SIG-M5 treated with dmso at 0.1 percent for 504 hours (cell line): ENCODE data around the gene SFTA2.
"Not testable (repeated sequence)": the region's sequence is repeated elsewhere in the genome, so short reads cannot be mapped to it uniquely, and the experiment has no call there.

ENCODE experiments used
- DNase-seq: peaks from one replicate; lab custom pipeline; 2025; ENCODE audit not compliant: unreplicated experiment; lab: John Stamatoyannopoulos, UW

SFTA2 gene

DNA sequence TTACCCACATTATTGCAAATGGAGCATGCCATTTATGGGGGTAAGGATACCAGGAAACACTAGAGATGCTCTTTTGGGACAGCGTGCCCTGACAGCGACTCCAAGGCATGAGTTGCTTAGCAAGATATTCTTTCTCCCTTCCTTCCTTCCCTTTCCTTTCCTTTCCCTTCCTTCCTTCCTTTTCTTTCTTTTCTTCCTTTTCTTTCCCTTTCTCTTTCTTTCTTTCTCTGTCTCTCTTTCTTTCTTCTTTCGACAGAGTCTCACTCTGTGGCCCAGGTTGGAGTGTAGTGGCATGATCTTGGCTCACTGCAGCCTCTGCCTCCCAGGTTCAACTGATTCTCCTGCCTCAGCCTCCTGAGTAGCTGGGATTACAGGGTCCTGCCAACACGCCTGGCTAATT, 12.1 kb upstream of the SFTA2 start:
- no peak for DNase-seq

DNA sequence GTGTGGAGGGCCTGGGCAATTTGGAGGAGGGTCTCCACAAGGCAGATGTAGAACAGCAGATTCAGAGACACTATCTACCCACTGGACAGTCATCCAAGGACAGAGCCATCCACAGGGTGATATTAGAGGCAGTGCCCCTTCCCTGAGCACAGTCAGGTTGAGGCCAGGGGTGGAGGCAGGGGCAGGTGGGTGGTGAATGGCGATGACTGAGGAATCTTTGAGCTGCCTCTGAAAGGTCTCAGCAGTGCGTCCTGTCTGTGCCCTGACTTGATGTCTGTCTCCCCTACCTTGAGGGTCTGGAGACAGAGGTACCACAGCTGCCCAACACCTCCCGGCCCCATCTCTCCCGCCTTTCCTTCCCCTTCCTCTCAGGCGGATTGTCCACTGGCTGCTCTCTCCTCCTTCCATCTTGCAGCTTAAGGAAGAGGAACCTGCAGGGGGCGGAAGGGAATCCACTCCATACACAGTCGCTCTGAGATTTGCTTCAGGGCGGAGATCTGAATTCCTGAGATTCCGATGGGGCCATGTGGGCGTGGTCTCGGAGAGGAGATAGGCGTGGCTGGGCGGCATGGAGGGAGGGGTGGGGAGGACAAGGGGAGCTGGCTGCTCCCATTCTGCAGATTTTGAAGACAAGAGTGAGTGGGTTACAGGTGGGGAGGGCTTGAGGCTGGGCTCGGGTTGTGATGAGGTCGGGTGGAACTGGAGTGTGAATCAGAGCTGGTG, 10.5 kb upstream of the SFTA2 start:
- DNase-seq, result peak; percentile 16

DNA sequence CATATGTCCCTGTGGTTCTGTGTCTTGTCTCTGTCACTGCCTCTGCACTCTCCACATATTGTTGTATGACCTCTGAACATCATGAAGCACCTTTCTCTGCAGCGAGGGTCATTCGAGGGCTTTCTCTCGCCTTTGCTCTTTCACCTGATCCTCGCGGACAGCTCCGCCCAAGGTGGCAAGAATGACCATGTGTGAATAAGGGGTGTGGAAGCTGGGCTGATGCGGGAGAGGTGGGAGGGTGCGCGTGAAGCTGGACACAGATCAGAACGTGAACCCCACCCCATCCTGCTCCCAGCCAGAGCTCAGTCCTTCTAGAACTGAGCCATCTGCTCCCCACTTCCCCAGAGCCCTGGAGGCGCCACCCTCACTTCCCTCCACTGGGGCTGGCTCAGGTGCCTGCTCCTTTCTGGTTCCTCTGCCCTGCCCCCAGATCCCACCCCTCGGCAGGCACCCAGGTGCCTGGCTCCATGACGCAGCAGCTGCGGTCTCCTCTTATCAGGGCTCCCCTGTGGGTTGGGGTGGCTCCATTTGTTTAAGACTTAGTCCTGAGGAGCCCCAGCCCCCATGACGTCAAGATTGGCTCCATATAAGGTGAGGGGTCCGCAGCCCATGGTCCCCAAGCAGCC, 8.5 kb upstream of the SFTA2 start, which contains the start of gene MUCL3:
MUCL3 (plus strand) TSS at position 613 of the 626 bp plus-strand sequence. CDS start 27 bp downstream, outside the sequence.
- DNase-seq, result no peak

DNA sequence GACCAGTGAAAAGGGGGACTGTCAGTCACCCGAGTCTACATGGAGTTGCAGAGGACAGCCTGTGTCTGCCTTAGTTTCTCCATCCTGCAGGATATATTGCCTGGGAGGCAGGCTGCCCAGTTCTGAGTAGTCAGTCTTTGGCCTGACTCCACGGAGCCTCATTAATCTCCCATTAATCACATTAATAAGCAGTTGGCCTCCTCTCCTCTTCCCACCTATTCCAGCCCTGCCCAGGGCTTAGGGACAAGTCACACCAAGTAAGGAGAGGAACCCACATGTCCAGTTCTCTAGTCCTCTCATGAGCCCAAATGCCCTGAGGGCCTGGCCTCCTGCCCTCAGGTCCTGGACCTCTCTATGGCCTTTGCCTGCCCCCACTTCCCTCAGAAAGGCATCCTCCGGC, 7.5 kb upstream of the SFTA2 start:
- DNase-seq, result no peak

DNA sequence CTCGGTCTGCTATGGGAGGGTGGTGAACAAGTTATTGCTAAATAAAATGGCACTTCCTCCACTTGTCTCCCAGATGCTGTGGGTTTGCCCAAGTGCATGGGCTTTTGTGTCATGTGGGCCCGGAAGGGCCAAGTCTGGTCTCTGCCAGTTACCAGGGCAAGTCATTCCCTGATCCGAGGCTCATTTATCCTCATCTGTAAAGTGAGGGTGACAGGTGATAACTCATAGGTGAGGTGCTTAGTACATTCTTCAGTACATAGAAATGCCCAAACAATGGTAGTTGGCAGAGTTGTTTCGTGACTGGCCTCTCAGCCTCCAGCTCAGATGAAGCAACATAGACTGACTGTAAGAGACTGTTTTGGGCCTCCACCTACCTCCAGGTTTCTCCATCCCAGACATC, 6.8 kb upstream of the SFTA2 start:
- DNase-seq, result no peak

DNA sequence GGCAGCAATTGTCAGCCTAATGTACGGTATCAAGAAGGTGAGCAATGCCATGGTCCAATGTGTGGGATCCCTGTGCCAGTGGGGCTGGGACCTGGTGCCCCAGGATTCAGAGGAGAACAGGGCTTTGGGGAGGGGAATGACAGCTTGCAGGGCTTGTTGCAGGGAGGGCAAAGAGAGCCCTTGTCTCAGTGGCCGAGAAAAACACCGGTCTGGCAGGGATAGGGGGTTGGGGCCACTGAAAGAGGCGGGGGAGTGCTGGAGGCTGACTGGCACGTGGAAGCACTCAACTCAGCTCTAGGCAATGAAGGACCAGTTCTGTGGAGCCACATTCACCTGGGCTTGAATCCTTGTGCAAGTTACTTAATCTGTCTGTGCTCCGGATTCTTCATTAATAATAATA, 5.3 kb upstream of the SFTA2 start:
- no peak for DNase-seq

DNA sequence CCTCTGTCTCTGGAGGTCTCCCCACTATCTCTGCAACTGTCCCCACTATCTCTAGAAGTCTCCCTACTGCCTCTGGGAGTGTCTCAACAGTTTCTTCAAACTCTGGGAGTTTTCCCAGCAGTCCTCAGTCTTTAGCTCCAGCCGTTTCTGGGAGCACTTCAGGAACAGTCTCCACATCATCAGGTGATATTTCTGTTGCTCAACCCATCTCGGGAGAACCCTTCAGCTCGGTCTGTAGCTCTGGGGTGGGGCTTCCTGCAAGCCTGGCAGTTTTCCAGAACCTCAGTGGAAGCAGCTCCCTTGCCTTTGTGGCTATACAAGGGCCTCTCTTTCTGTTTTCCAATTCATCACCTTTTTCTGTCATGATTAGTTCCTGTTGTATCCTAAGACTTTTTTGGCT, 3.0 kb upstream of the SFTA2 start:
- DNase-seq, result no peak

DNA sequence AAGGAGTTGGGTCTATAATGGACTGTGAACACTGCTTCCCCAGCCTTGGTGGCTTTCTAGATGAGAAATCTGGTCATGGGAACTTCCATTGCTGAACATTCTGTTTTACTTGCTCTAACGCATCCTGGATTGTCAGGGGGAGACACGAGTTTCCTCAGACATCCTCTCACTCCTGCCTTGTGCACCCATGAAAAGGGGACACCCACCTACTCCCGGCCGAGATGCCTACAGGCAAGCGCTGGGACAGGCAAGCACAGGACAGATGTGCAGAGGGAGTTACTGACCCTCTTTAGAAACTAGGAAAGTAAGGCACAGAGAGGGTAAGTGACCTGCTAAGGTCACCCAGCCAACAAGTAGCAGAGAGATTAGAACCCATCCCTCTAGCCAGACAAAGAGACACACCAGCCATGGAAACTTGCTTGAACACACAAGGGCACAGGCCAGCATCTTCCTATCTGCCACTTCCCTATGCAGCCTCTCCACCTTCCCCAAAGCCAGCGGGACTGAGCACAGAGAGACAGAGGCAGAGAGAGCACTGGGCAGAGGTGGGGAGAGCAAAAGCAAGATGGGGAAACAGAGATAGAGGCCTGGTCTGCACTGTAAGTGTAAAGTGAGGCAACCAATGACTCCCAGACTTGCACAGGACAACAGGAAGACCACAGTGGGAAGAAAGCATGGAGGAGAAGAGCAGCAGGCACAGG, 845 bp upstream of the SFTA2 start:
- DNase-seq, result no peak

DNA sequence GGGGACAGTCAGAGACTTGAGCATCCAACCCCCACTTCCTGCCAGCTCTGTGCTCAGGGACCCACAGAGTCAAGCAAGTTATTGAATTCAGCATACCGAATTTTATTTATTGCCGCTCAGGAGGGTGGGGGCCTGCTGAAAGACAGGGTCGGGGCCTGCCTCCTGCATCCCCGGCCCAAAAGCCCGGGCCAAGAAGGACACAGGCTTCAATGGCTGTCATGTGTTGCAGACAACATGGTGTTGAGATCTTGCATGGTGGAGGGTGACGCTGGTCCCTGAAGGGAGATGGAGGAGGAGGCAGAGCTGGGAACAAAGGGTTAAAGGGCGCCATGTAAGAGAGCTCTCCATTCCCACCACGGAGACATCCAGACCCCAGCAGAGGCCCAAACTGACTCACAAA, 698 bp downstream of the SFTA2 start:
- DNase-seq, result no peak

DNA sequence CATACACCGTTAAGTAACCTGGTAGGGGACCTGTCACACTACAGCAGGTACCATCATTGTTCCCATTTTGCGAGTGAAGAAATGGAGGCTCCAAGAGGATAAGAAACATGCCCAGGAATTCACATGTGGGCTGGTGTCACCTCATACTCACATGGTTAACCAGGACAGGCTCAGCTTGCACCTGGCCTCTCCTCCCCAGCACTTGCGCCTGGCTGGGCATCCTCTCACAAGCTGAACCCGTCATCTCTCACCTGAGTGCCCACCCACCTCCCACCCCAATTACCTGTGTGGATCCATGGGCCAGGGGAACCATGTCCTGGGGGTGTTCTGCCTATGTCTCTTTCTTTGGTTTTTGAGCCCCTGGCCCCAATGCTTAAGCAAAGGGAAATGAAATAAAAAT, 1.5 kb downstream of the SFTA2 start:
- no peak for DNase-seq

DNA sequence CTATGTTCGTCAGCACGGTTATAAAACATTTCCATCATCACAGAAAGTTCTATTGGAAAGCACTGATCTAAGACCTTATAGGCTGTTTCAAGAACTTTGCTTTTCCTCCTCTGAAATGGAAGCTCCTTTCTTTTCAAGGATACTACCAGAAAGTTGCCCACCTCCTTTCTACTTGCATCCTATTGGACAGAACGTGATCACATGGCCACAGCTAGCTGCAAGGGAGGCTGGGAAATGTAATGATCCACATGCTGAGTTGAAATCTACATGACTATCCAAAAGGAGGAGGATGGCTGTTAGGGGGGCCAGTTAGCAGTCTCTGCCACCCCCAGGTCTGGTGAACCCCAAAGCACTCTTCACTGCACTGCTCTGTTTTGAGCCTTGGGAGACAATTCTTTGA, 3.3 kb downstream of the SFTA2 start:
- DNase-seq, result no peak

DNA sequence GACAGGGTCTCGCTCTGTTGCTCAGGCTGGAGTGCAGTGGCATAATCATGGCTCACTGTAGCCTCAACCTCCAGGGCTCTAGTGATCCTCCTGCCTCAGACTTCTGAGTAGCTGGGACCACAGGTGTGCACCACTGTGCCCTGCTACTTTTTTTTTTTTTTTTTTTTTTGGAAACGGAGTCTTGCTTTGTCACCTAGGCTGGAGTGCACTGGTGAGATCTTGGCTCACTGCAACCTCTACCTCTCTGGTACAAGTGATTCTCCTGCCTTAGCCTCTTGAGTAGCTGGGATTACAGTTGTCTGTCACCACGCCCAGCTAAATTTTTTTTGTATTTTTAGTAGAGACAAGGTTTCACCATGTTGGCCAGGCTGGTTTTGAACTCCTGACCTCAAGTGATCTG, 4.9 kb downstream of the SFTA2 start:
- DNase-seq, result not testable (repeated sequence)

DNA sequence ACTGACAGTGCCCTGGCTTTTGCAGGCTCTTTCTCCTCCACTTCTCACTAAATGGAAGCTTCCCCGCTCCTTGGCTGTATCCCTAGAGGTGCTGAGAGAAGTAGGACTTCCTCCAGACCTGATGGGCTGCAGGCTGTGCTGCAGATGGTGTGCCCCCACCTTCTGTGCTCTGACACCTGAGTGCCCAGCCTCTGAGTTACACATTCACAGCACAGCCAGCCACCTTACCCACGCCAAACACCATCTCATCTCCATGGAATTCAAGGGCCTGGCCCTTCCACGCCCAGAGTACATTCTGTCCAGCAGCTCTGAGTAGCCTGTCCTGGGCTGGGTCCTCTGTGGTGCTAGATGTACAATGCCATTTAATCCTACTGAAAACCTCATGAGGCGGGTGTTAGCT, 5.3 kb downstream of the SFTA2 start:
- DNase-seq, result no peak

DNA sequence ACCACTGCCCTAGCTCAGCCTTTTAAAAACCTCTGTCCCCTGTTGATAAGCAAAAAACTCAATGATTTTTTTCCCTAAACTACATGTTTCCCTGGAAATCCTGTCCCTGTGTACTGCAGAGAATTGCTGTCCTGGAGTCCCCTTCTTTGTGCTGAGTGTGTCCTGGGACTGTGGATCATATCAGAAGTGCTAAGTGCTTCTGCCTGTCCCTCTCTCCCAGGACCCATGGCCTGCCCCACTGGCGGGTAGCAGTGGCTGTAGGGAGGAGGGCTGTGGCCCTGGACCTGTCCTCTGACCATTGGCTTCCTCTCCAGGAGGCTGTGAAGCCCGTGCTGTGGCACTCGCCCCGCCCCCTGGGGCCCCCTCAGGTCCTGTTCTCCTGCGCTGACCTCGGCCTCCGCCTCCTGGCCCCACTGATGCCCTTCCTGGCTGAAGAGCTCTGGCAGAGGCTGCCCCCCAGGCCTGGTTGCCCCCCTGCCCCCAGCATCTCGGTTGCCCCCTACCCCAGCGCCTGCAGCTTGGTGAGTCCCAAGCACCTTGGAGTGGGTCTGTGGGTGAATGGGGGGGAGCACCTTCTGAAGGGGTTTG, 7.8 kb downstream of the SFTA2 start:
- DNase-seq, result not testable (repeated sequence)

DNA sequence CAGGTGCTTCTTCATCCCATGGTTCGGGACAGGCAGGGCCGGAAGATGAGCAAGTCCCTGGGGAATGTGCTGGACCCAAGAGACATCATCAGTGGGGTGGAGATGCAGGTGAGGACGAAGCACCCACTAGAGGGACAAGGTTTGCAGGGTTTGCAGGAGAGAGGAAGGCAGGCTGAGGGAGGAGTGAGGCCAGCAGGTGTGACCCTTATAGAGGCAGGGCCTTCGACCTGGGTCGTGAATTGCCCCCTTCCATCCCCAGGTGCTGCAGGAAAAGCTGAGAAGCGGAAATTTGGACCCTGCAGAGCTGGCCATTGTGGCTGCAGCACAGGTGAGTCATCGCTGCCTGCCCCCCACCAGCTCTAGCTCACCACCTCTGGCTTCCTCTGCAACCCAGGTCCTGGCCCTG, 9.5 kb downstream of the SFTA2 start:
- DNase-seq, result no peak

DNA sequence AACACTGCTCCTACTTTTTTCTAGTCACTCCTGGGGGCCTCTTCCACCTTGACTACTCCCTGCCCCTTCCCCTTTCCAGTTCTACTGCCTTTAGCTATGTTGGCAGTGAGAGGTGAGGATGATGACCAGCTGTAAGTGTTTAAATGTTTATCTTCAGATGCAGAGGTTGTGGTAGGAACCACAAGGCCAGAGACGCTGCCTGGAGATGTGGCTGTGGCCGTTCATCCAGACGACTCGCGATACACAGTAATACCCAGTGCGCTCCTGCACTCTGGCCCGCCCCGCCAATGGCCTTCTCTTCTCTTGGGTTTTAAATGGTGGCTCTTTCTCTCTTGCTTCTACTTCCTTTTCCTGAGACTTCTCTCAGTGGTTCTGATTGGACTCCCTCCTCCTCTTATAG, 13.3 kb downstream of the SFTA2 start:
- no peak for DNase-seq

DNA sequence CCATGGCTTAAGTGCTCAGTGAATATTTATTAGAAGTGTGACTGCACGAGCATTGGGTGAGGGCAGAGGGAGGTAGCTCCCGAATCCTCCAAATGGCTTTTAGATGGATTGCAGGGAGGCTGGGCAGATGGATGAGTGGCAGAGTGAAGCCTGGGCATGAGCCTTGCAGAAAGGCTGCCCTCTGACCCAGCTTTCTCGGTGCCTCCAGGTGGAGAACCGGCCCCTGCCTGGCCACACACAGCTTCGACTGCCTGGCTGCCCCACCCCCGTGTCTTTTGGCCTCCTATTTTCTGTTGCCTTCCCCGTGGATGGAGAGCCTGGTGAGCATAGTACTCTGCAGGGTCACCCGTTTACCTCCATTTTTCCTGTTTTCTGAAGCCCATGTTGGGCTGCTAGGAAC, 14.5 kb downstream of the SFTA2 start:
- DNase-seq, result no peak

DNA sequence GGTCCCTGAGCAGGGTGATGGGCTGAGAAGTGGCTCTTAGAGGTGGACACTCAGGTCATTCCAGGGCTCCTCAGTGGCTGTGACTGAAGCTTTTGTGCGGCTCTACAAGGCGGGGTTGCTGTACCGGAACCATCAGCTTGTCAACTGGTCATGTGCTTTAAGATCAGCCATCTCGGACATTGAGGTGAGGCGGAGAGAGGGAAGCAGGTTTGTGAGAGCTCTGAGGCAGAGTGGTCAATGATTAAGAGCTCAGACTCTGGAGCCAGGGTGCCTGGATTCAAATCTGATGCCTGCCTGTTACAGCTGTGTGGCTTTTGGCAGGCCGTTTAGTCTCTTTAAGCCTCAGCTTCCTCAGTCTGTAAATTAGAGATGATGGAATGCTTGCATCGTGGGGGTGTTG, 14.9 kb downstream of the SFTA2 start:
- no peak for DNase-seq

DNA sequence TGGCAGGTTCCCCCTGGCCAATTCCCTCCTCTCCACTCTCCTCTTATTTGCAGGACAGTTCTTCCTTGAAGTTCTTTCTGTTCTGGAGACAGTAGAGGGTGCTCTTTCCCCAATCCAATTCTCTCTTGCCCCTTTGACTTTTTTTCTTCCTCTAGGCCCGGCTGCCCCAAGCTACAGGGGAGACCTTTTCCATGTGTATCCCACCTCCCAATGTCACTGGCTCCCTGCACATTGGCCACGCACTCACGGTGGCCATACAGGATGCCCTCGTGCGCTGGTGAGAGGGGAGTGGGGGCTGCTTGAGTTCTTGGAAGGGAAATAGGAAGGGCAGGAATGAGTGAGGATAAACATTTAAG, 16.4 kb downstream of the SFTA2 start:
- peak; percentile 54 for DNase-seq

DNA sequence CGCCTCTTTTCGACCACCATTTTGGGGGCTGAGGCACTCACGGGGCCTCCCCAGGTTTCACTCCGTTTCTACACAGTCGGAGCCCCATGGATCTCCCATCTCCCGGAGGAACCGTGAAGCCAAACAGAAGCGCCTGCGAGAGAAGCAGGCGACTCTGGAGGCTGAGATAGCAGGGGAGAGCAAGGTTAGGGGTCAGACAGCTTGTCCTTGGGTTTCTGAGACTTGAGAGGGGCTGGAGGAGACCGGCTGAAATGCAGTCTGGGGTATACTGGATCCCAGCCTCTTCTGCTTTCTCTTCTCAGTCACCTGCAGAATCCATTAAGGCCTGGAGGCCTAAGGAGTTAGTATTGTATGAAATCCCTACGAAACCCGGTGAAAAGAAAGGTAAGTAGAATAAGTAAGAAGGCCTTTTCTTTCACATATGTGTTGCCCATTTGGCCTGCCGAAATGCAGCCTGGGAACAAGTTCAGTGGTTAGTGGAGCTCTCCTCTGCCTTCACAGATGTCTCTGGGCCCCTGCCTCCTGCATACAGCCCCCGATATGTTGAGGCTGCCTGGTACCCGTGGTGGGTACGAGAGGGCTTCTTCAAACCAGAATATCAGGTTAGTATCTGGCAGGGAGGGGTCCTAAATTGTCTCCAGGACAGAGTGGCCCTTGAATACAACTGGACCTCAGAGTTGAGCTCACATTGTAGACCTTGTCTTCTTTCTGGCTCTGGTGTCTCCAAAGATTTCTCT, 16.9 kb downstream of the SFTA2 start:
- DNase-seq, result no peak
